HG03159 (cell line): ENCODE measurements around the gene KCNQ4.

ENCODE experiments used
- ATAC-seq: cut with Tn5 transposase; IDR thresholded peaks from one replicate; pipeline ENCODE4 v1.9.1; 2021; ENCODE audit warnings: mild to moderate bottlenecking, moderate library complexity; ENCODE audit not compliant: unreplicated experiment

KCNQ4 gene

GRCh38 chr1:40776236-40777072, 7.1 kb upstream of the KCNQ4 start:
- no peak for ATAC-seq

GRCh38 chr1:40777224-40777970, 6.2 kb upstream of the KCNQ4 start:
- no peak for ATAC-seq

DNA sequence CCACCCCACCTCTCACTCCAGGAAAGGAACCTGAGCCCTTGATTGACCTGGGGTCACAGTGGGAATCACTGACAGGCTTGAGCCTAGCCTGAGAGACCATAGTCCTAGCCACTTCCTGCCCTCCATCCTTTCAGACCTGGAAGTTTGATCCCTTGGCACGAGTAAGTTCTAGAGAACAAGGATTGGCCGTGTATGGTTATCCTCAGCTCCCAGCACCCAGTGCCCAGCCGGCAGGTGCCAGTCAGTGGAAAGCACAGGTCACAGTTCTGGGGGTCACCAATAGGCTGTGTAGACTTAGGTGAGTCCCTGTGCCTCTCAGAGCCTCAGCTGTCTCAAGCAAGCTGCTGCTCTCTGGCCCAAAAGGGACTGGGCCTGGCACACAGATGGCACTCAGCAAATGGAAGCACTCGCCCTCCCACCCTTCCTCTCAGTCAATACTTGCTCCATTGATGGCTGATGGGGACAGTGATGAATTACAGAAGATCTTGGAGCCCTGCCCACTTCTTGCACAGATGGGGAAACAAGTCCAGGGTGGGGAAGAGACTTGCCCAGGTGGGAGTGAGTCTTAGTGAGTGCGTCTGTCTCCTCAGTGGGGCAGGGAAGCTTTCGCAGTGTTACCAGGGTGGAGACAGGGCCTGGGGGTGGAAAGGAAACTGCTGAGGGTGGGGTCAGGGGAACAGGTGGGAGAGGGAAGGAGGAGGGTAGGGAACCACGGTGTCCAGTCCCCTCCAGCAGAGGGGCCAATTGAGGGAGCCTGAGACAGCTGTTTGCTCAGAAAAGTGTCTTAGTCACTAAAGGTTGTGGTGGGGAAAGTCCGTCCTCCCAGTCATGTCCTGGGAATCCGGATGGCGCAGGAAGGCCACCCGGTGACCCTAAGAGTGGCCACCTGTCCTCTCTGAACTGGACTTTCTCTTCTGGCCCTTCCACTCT, 2.6 kb upstream of the KCNQ4 start:
- no peak for ATAC-seq

- no peak for ATAC-seq
These were observed 2.0 kb upstream of the KCNQ4 start for GRCh38 chr1:40781608-40781971.

GRCh38 chr1:40782371-40782956, 1.1 kb upstream of the KCNQ4 start:
- no peak for ATAC-seq

DNA sequence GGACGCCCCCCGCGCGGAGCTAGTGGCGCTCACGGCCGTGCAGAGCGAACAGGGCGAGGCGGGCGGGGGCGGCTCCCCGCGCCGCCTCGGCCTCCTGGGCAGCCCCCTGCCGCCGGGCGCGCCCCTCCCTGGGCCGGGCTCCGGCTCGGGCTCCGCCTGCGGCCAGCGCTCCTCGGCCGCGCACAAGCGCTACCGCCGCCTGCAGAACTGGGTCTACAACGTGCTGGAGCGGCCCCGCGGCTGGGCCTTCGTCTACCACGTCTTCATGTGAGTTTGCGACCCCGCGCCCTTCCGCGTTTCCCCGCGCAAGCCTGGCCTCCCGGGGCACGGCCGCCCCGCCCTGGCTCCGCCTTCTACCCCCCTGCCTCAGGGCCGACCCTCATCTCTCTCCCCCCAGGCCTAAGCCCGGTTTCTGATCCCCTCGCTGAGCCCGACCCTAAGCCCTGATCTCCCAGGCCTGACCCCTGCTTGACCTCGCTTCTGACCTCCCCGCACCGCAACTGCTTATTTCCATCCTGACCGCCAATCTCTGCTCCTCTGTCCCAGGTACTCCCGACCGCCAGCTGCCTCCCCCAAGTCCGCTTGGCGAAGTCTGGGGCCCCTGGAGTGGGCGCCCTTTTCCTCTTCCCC, 669 bp downstream of the KCNQ4 start:
- no peak for ATAC-seq

GRCh38 chr1:40784771-40785151, 1.2 kb downstream of the KCNQ4 start:
- ATAC-seq = no peak

DNA sequence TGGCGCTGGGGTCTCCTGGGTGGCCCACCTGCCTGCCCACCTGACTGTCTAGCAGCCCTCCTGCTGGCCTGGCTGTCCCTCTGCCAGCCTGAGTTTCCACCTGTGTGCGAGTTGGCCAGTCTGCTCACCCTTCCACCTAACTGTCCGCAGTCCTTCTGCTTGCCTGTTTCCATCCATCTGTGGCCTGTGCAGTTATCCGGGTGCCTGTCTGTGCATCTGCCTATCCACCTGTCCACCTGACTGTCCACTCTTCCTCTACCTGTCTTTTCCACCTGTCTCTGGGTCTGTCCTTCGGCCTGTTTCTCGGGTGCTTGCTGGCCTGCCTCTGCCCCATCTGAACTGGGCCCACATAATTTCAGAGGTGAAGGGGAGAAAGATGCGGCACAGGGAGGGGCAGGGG, 1.9 kb downstream of the KCNQ4 start:
- ATAC-seq = no peak

- no peak for ATAC-seq
These were observed 2.8 kb downstream of the KCNQ4 start for GRCh38 chr1:40786171-40786994.

GRCh38 chr1:40786995-40787705, 3.6 kb downstream of the KCNQ4 start:
- ATAC-seq = no peak

DNA sequence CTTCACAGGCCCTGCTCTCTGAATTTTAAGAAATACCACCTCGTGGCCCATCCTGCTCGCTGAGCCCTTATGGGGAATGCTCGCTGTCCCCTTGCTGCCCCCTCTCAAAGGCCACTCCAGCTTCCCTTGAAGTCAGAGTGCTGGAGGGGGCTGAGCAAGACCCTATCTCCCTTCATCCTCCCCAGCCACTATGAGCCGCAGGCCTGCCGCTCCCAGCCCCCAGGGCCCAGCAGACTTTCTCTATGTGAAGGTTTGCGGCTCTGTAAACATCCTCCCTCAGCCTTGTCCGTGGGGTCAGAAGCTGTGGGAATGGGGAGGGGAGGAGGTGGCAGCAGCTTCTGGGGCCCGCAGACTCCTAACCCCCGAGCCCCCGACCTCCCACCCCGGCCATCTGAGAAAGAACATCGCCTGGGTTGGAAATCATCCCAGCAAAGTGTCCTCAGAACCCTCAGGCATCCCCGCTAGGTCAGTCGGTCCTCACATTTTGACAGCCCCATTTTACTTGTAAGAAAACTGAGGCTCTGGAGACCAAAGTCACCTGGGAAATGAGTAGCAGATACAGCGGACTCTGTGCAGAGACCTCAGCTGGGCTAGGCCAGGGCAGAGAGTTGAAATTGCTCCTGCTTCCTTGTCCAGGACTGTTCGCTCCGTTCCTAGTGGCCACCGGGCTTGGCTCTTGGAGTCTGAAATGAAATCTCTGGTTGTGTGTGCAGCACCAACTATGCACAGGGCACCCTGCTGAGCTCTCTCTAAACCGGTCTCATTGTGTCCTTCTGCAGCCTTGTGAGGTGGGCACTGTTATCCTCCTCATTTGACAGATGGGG, 4.4 kb downstream of the KCNQ4 start:
- no peak for ATAC-seq

GRCh38 chr1:40788561-40789341, 5.2 kb downstream of the KCNQ4 start:
- ATAC-seq = no peak

- ATAC-seq = no peak
These were observed 5.7 kb downstream of the KCNQ4 start for GRCh38 chr1:40789342-40789598.

DNA sequence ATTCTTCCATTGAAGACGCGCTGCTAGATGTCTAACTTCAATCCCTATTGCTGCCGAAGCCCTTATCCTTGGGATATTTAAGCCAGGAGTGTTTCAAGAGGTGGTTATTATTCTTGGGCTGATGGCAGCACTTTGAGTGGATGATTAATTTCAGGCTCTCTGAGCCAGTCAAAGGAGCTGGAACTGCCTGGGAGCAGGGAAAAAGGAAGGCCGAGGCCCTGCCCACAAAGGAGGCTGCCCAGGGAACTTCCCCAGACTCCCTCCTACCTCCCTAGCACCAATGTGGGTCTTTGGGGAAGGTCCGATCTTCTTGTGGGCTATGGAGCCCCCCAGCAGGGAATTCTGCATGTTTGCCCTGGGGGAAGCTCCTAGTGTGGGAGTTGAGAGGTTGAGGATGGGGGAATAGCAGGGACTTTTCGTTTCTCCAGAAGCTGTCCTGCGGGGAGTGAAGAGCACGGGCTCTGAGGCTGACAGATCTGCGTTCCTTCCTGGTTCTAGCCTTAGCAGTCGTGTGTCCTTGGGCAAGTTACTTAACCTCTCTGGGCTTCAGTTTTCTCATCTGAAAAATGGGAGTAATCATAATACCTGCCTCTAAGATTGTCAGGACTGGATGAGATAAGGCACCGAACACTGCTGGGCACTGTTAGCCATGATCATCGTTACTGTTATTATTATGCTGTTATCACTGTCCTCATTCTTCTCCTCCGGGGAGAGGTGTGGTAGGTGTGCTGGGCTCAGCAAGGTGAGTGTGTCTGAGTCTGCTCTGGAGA, 6.3 kb downstream of the KCNQ4 start:
- ATAC-seq = no peak

DNA sequence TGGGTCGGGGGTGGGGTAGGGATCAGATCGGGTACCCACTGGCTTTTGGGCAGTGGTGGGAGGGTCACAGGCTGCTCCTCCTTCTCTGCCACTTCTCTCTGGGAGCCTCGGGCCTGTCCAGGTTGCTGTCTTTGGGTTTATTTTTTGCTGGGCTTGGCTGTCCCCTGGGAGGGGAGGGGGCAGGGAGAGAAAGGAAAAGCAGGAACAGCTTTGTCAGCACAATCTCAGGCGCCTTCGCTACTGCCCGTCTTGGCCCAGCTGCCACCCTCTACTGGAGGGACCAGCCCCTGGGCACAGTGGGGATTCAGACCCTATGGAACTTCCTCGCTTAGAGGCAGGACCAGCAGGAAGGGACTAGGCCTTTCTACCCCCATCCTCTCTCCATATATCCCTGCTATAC, 8.4 kb downstream of the KCNQ4 start:
- no peak for ATAC-seq

GRCh38 chr1:40793617-40794016, 10.0 kb downstream of the KCNQ4 start:
- no peak for ATAC-seq

- no peak for ATAC-seq
These were observed 10.5 kb downstream of the KCNQ4 start for GRCh38 chr1:40794048-40794447.
